Skin of body (tissue), 3 donors: Measurements from ENCODE around the gene ALKBH1. TPM values are rescaled to one million over a fixed set of nuclear protein-coding genes. Genes with fewer than 3 reads are reported as not detected.

Source experiments
- DNase-seq: peaks from one replicate; lab custom pipeline; 2025; lab: John Stamatoyannopoulos, UW
- small RNA-seq: library from RNA; depleted of rRNA; stranded (forward); fragments of <200 nt; gene quantifications from one replicate; pipeline ENCODE3, GENCODE V24; 2014; ENCODE audit warnings: low replicate concordance
- total RNA-seq: library from RNA; depleted of rRNA; stranded (reverse); fragments of >200 nt; gene quantifications from one replicate; pipeline ENCODE4 v1.2.3, GENCODE V29; 2014

Gene ALKBH1
- total RNA-seq, 1 donor from 2014 or later = 9.7 TPM

GRCh38 chr14:77623201-77623600 is 84.6 kb downstream of the ALKBH1 start:
- DNase-seq = no peak

Small RNA genes within 50 kb of the gene (small RNA-seq; reads per million reads assigned to genes)
- not detected for gene COX6CP11

Other genes starting within 250 kb of the ALKBH1 start
- 63.4 TPM for gene AHSA1, start 249.9 kb downstream of the ALKBH1 start, total RNA-seq
- not detected for gene ISM2, start 209.2 kb downstream of the ALKBH1 start, total RNA-seq
- 23.1 TPM for gene SPTLC2, start 91.4 kb downstream of the ALKBH1 start, total RNA-seq
- 53.2 TPM for gene SLIRP, start 80 bp upstream of the ALKBH1 start, total RNA-seq
- 50.7 TPM for gene SNW1, start 53.1 kb upstream of the ALKBH1 start, total RNA-seq
- gene ADCK1, start 92.1 kb upstream of the ALKBH1 start, total RNA-seq = 4.7 TPM